SH-SY5Y (cell line): Measurements from ENCODE around the gene NNMT.

Source experiments
- GATA2 ChIP-seq: IDR thresholded peaks from 2 replicates; pipeline ENCODE4 v1.6.1; 2011; ENCODE audit warnings: mild to moderate bottlenecking, low read depth, low read length
- GATA3 ChIP-seq: IDR thresholded peaks from 2 replicates; pipeline ENCODE4 v1.6.1; 2011; ENCODE audit warnings: low read depth, mild to moderate bottlenecking, low read length, moderate library complexity

The NNMT gene

GRCh38 chr11:114295676-114296604 is at the start of gene NNMT:
TSS of gene NNMT (plus strand) at chr11:114296399. CDS start at chr11:114296557, 158 bp downstream.
- no peak for TF ChIP-seq GATA2
- no peak for TF ChIP-seq GATA3

DNA sequence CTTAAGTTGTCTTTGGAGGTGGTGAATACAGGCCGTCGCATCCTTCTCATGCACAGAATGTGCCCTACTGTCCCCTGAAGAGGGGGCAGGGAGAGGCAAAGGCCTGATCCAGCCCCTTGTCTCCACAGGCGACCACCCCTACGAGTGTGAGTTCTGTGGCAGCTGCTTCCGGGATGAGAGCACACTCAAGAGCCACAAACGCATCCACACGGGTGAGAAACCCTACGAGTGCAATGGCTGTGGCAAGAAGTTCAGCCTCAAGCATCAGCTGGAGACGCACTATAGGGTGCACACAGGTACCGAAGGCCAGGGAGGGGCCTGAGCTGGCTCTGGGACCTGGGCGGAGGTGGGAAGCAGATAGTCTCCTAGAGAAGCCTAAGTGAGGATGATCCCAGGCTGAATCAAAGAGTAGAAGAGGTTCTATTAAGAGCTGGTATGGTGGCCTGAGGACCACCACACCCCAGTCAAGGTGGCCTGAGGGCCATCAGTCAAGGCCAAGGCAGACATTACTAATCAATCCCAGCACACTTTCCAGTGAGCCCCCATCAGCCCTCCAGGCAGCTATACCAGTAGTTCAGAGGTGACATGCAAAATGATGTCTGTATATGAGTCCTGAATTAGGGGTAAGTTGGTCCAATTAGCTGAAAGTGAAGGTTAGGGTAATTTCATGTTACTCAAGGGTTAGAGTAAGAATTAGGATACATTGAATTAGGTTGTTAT is 49.0 kb upstream of the NNMT start:
- TF ChIP-seq GATA3 (no peak), GATA2 (no peak)

DNA sequence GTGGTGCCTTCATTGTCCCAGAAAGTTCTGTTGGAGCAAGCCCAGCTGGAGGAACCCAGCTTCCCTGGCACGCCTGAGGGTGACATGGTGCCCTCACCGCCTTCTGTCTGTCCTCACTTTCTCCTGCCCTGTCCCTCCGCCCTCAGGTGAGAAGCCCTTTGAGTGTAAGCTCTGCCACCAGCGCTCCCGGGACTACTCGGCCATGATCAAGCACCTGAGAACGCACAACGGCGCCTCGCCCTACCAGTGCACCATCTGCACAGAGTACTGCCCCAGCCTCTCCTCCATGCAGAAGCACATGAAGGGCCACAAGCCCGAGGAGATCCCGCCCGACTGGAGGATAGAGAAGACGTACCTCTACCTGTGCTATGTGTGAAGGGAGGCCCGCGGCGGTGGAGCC is 46.0 kb upstream of the NNMT start:
- TF ChIP-seq GATA3 (no peak), GATA2 (no peak)

- TF ChIP-seq GATA3 (no peak), GATA2 (no peak)
Measured at GRCh38 chr11:114250993-114251814, 45.0 kb upstream of the NNMT start.

DNA sequence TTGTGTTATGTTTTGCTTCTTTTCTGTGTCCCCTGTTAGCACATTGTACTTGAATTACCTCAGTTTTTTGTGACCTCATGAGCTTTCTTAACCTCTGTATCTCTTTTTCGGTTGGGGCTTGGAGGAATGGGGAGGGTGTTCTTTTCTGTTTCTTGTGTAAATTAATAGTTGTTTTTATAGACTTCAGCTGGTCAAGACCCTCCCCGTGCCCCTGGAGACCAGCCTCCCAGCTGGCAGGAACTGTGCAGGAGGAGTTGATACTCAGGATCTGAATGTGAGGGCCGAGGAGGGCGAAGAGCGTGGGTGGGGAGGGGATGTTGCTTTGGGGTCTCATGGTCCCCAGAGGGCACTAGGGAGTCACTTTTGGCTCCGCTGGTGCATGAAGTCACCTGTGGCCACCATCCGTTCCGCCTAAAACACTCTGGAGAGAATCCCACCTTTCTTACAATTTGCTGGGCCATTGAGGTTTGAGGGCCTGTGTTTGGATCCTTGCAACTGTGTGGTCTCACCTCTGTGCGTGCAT is 44.3 kb upstream of the NNMT start:
- no peak for TF ChIP-seq GATA3

DNA sequence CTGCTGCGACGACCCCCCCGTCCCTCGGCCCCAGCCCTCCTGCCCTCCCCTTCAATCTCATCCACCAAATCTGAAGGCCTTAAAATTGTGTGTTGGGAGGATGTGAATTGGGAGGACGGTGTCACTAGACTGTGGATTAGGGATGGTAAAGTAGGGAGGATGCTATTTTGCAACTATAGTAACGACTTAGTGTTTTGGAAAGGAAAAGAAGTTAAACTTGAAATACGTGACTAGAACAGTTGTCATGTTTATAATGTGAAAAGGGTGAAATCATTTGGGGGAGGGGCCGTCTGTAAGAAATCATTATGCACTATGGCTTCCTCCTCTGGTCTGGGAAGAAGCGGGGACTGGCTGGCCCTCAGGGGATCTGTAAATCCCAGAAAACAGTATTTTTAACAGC is 43.4 kb upstream of the NNMT start:
- TF ChIP-seq GATA3 (no peak), GATA2 (no peak)

GRCh38 chr11:114253771-114254170 is 42.4 kb upstream of the NNMT start:
- TF ChIP-seq GATA2 = no peak
- TF ChIP-seq GATA3 = no peak

- no peak for TF ChIP-seq GATA3
- TF ChIP-seq GATA2 = no peak
Measured at GRCh38 chr11:114254571-114255146, 41.5 kb upstream of the NNMT start.

GRCh38 chr11:114255289-114255688 is 40.9 kb upstream of the NNMT start:
- TF ChIP-seq GATA2 (no peak), GATA3 (no peak)

DNA sequence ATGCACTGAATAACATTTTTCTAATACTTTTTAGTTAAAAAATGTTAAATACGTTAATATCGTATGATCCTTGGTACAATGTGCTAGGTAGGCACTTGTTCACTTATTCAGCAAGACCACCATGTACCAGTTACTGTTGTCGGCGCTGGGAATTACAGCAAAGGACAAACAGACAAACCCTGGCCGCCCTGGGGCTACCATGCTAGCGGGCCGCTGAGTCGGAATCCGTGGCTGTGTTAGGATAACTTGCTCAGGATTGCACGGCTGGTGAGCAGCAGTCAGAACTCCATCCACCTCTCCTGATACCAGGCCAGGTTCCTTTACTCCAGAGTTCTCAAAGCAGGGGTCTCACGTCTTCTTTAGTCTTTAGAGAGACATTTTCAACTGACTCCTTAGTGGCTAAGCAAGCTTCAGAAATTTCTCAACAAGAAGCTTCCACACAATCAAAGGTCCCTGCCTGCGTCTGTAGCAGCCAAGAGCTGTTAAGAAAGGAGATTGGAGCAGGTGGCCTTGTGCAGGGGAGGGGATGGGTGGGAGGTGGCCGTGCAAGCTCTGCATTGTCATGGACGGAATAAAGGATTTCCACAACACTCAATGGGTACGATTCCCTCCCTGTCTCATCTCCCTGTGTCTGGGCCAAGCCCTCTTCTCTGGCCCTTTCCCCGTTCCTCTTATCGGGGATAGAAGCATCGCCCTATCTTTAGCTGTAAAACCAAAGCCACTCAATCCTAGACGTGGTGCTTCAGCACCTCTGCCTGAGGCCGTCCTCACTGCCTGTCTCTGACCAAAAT is 39.8 kb upstream of the NNMT start:
- TF ChIP-seq GATA3 = no peak

DNA sequence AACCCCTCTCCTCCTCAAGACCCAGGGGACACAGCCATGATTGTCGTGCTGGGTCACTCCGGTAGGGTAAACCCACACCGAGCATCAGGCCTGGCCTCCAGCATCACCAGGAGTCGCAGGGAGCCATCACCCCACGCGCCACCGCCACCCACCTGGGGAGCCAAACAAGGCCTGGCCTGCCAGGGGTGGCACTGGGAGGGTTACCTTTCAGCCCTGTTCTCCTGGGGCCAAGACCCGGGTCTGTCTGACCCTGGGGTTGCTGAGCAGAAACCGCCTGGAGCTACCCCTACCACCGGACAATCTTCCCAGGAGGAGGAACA is 39.3 kb upstream of the NNMT start:
- no peak for TF ChIP-seq GATA2
- TF ChIP-seq GATA3 = no peak

- no peak for TF ChIP-seq GATA3
- peak; percentile 70 for TF ChIP-seq GATA2
Measured at GRCh38 chr11:114257621-114258558, 38.3 kb upstream of the NNMT start.
